ENCODE results near the gene BUD13. TPM values are rescaled to one million over a fixed set of nuclear protein-coding genes. Genes with fewer than 3 reads are reported as not detected.

BUD13 gene
- total and polyA plus RNA-seq, 10 of the 15 experiments (the other 5 are each of a cell fraction or from before 2014, with no cell fraction given) = 10.9 to 36.5 (median 24.7) TPM

- intact Hi-C loops (cut with micrococcal nuclease; ENCODE audit: unreplicated experiment) (no loop called here), in situ Hi-C loops (cut with MboI) (loop anchor here (5.0 kb wide), 1 partner anchor 316 kb away; no protein-coding TSS in a partner anchor)
- TF ChIP-seq ZNF24 (IDR thresholded peaks at IDR 0.05) (no peak), HSF1 (IDR thresholded peaks at IDR 0.05; ENCODE audit: low read depth, low read length) (no peak), CBX5 (IDR thresholded peaks at IDR 0.05; ENCODE audit: low read depth) (no peak), TBL1XR1 (IDR thresholded peaks at IDR 0.05; ENCODE audit: low read depth, low read length) (no peak), SREBF2 (IDR thresholded peaks at IDR 0.05; ENCODE audit: low read length) (no peak), NFXL1 (IDR thresholded peaks at IDR 0.05; ENCODE audit: borderline replicate concordance) (no peak), RAD21 (IDR thresholded peaks at IDR 0.05; ENCODE audit: insufficient read depth, low read depth, low read length) (no peak), TCF3 (IDR thresholded peaks at IDR 0.05; ENCODE audit: borderline replicate concordance, insufficient read depth, low read depth, low read length) (no peak), ELK1 (IDR thresholded peaks at IDR 0.05; ENCODE audit: low read depth, low read length) (no peak), NFYA (IDR thresholded peaks at IDR 0.05; ENCODE audit: borderline replicate concordance, low read depth, low read length) (no peak), ATF7 (IDR thresholded peaks at IDR 0.05; ENCODE audit: low read depth) (no peak)
- CTCF ChIA-PET = interaction anchor here (0.9 to 10.9 kb wide), 6 partner anchors 17 to 394 kb away, joined by 3 to 183 read pairs (median 4); partner anchors contain the start of gene APOA1
- POLR2A ChIA-PET = interaction anchor here (0.5 to 3.4 kb wide), 8 partner anchors 10 to 392 kb away, joined by 3 to 28 read pairs (median 3); partner anchors contain the start of genes BUD13 and SIDT2
- Histone ChIP-seq H3K9me3 (replicated peaks; ENCODE audit: control insufficient read depth, insufficient read depth, low read length) (no peaks in the 10 kb centered on the region), H3K36me3 (ENCODE audit: control insufficient read depth in 2 of 2, insufficient read depth in 2 of 2, low read length in 1 of 2) (peaks cover 12 to 33% of the 10 kb centered on the region in 2 experiments), H3K27ac (ENCODE audit: control insufficient read depth, insufficient read depth) (no peak overlapping the region), H3K4me3 (peak overlapping the region; percentile 96), H2AFZ (ENCODE audit: control insufficient read depth, low read depth, low read length) (no peak overlapping the region), H3K9ac (ENCODE audit: control insufficient read depth, insufficient read depth, low read length) (peak overlapping the region; percentile 92; the same call in 1 of the 2 replicates), H3K4me2 (ENCODE audit: control insufficient read depth, insufficient read depth) (peak overlapping the region; percentile 94), H3K4me1 (ENCODE audit: control insufficient read depth, insufficient read depth, low read length) (peaks cover 16% of the 10 kb centered on the region), H4K20me1 (ENCODE audit: control insufficient read depth, insufficient read depth) (no peaks in the 10 kb centered on the region), H3K27me3 (replicated peaks in 1 of 2; ENCODE audit: control insufficient read depth in 2 of 2, insufficient read depth in 2 of 2, low read length in 1 of 2) (no peaks in the 10 kb centered on the region), H3K79me2 (ENCODE audit: control insufficient read depth, insufficient read depth, low read length) (peaks cover 20% of the 10 kb centered on the region)
- ATAC-seq (no peak), FAIRE-seq (no peak), DNase-seq (ENCODE audit: low read depth, low spot score) (no peak)
- SMC1A ChIA-PET (ENCODE audit: uncharacterized antibody, unreplicated experiment) = interaction anchor here (0.6 to 7.5 kb wide), 15 partner anchors 10 to 441 kb away, joined by 3 to 46 read pairs (median 4); no protein-coding TSS in a partner anchor
- RAD21 ChIA-PET (ENCODE audit: unreplicated experiment) = interaction anchor here (2.2 to 3.3 kb wide), 3 partner anchors 13 to 320 kb away, joined by 7 to 20 read pairs (median 13); partner anchors contain the start of gene BUD13
- no TSS peak for BruUV-seq (replicated peaks)
- WGBS (ENCODE audit: insufficient coverage, insufficient replicate concordance, low lambda C conversion rate, missing lambda C conversion rate) = 97% methylated on average over 2 of the region's 2 CpGs
Measured at GRCh38 chr11:116786326-116786725, 13.5 kb upstream of the BUD13 start.
